RWPE1 (cell line): ENCODE results near the gene BBLN.
A peak's percentile ranks its signal among the peaks of the same experiment; 100 is the strongest.

ENCODE experiments used
- CTCF ChIA-PET: fragments of 350-600 bp; sonication (Branson Sonifier 250); formaldehyde crosslinking; extraction: SDS; loops from one replicate; lab custom pipeline; 2021; lab: Yijun Ruan, JAX
- POLR2A ChIA-PET: fragments of 400-600 bp; formaldehyde crosslinking; extraction: SDS; loops from one replicate; lab custom pipeline; 2020; ENCODE audit warnings: antibody characterized with exemption; ENCODE audit not compliant: low non-redundant PET; lab: Yijun Ruan, JAX
- DNase-seq: peaks from one replicate; pipeline ENCODE4 v3.0.0; 2012; ENCODE audit warnings: low spot score
- H3K27ac ChIP-seq: fragments of 450-650 bp; 2 replicates; pipeline ENCODE4 v1.5.1; 2017
- CTCF ChIP-seq: fragments of 450-650 bp; conservative IDR thresholded peaks from 2 replicates; pipeline ENCODE4 v1.5.1; 2017; ENCODE audit warnings: low read depth, mild to moderate bottlenecking

Gene BBLN

GRCh38 chr9:128204858-128205257 lies 44.8 kb downstream of the BBLN start:
- ChIA-PET CTCF (interaction anchor here (0.6 kb wide), 1 partner anchor 10 kb away, joined by 4 read pairs; no protein-coding TSS in a partner anchor), POLR2A (no interaction called here)
- DNase-seq = no peak
- H3K27ac ChIP-seq = peak overlapping the region; percentile 74
- no peak for TF ChIP-seq CTCF

GRCh38 chr9:128205296-128205944 lies 45.4 kb downstream of the BBLN start:
- no peak for DNase-seq
- POLR2A ChIA-PET = no interaction called here
- H3K27ac ChIP-seq = peak overlapping the region; percentile 74
- CTCF ChIA-PET = interaction anchor here (0.7 kb wide), 1 partner anchor 14 kb away, joined by 3 read pairs; the partner anchor contains the start of gene CIZ1
- no peak for TF ChIP-seq CTCF

- no peak for TF ChIP-seq CTCF
- POLR2A ChIA-PET = interaction anchor here (0.7 kb wide), 1 partner anchor 15 kb away, joined by 3 read pairs; the partner anchor contains the start of gene CIZ1
- no peak for DNase-seq
- CTCF ChIA-PET = interaction anchor here (0.6 to 1.0 kb wide), 3 partner anchors 47 to 82 kb away, joined by 3 to 4 read pairs (median 4); no protein-coding TSS in a partner anchor
- H3K27ac ChIP-seq = peak overlapping the region; percentile 74
These were observed 46.4 kb downstream of the BBLN start for GRCh38 chr9:128206484-128206883.

GRCh38 chr9:128206916-128207910 lies 47.1 kb downstream of the BBLN start:
- ChIA-PET CTCF (interaction anchor here (0.6 to 1.1 kb wide), 4 partner anchors 14 to 83 kb away, joined by 3 to 6 read pairs (median 4); no protein-coding TSS in a partner anchor), POLR2A (interaction anchor here (0.7 kb wide), 1 partner anchor 16 kb away, joined by 3 read pairs; the partner anchor contains the start of gene CIZ1)
- H3K27ac ChIP-seq = peak overlapping the region; percentile 74
- no peak for TF ChIP-seq CTCF
- DNase-seq = no peak

DNA sequence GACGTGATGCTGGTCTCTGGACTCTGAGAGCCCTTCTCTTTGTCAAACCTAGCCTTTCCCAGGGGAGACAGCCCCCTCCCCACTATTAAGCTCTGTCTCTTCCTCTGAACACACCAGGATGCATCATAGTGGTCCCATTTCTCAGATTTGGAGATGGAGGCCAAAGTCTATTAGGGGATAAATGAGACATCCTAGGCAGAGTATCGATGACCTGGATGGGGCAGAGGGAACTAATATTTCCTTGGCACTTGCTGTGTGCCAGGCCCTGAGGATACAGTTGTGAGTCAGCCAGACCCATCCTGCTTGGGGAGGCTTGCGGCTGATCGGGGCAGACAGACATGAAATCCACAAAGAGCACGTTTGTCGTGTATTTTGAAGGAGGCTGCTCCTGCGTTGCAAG lies 48.3 kb downstream of the BBLN start:
- ChIA-PET CTCF (no interaction called here), POLR2A (no interaction called here)
- no peak for DNase-seq
- H3K27ac ChIP-seq = peak overlapping the region; percentile 74
- no peak for TF ChIP-seq CTCF
